RWPE1 (cell line): Measurements from ENCODE around the gene CD300E.
"Not testable (repeated sequence)": the region's sequence is repeated elsewhere in the genome, so short reads cannot be mapped to it uniquely, and the experiment has no call there.

ENCODE experiments used
- CTCF ChIA-PET: fragments of 350-600 bp; sonication (Branson Sonifier 250); formaldehyde crosslinking; extraction: SDS; loops from one replicate; lab custom pipeline; 2021; lab: Yijun Ruan, JAX
- POLR2A ChIA-PET: fragments of 400-600 bp; formaldehyde crosslinking; extraction: SDS; loops from one replicate; lab custom pipeline; 2020; ENCODE audit warnings: antibody characterized with exemption; ENCODE audit not compliant: low non-redundant PET; lab: Yijun Ruan, JAX
- DNase-seq: peaks from one replicate; pipeline ENCODE4 v3.0.0; 2012; ENCODE audit warnings: low spot score
- H3K27ac ChIP-seq: fragments of 450-650 bp; 2 replicates; pipeline ENCODE4 v1.5.1; 2017
- CTCF ChIP-seq: fragments of 450-650 bp; conservative IDR thresholded peaks from 2 replicates; pipeline ENCODE4 v1.5.1; 2017; ENCODE audit warnings: low read depth, mild to moderate bottlenecking

Gene CD300E

GRCh38 chr17:74639704-74640151 lies 16.2 kb upstream of the CD300E start:
- H3K27ac ChIP-seq: no peak overlapping the region
- no peak for DNase-seq
- ChIA-PET CTCF (no interaction called here), POLR2A (no interaction called here)
- no peak for TF ChIP-seq CTCF

GRCh38 chr17:74637926-74638325 lies 14.4 kb upstream of the CD300E start:
- TF ChIP-seq CTCF: no peak
- ChIA-PET CTCF (interaction anchor here (0.5 kb wide), 1 partner anchor 40 kb away, joined by 3 read pairs; no protein-coding TSS in a partner anchor), POLR2A (no interaction called here)
- H3K27ac ChIP-seq: no peak overlapping the region
- no peak for DNase-seq

GRCh38 chr17:74637265-74637664 lies 13.7 kb upstream of the CD300E start:
- POLR2A ChIA-PET: no interaction called here
- no peak overlapping the region for H3K27ac ChIP-seq
- no peak for DNase-seq
- CTCF ChIA-PET: interaction anchor here (0.5 kb wide), 1 partner anchor 40 kb away, joined by 3 read pairs; no protein-coding TSS in a partner anchor
- no peak for TF ChIP-seq CTCF

- POLR2A ChIA-PET, DNase-seq, CTCF ChIA-PET, H3K27ac ChIP-seq: not testable (repeated sequence)
These were observed 13.1 kb upstream of the CD300E start for GRCh38 chr17:74636541-74637085.

GRCh38 chr17:74635418-74635817 lies 11.9 kb upstream of the CD300E start:
- ChIA-PET CTCF (no interaction called here), POLR2A (no interaction called here)
- TF ChIP-seq CTCF: no peak
- no peak for DNase-seq
- H3K27ac ChIP-seq: no peak overlapping the region

- ChIA-PET POLR2A (no interaction called here), CTCF (no interaction called here)
- no peak for TF ChIP-seq CTCF
- H3K27ac ChIP-seq: no peak overlapping the region
- DNase-seq: no peak
These were observed 9.8 kb upstream of the CD300E start for GRCh38 chr17:74633326-74633725.

- no peak overlapping the region for H3K27ac ChIP-seq
- TF ChIP-seq CTCF: no peak
- ChIA-PET POLR2A (no interaction called here), CTCF (no interaction called here)
- DNase-seq: no peak
These were observed 9.1 kb upstream of the CD300E start for GRCh38 chr17:74632617-74633016.
